C4-2B (cell line): Measurements from ENCODE around the gene TMOD1.

Experiments
- CTCF ChIP-seq: fragments of 450-650 bp; conservative IDR thresholded peaks from 2 replicates; pipeline ENCODE4 v1.5.1; 2017; ENCODE audit warnings: mild to moderate bottlenecking
- ZFX ChIP-seq: fragments of 450-650 bp; IDR thresholded peaks from 2 replicates; pipeline ENCODE4 v1.6.1; 2017

DNA sequence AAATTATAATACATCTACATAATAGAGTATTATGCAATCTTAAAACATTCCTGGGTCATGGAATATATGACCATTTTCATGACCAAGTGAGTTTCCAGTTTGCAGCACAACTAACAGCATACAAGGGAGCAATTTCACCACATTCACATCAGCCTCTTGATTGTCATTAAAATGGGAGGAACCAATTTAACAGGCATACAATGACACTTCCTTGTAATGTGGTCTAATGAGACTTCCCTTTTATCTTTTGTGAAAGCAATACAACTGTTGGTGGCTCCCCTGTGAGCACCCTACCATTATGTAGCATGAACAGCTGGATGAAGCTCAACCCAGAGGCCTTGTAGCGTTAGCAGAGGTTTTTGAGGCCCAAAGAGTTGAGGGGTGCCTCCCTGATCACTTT lies 13.6 kb upstream of the TMOD1 start:
- TF ChIP-seq CTCF, result no peak
- no peak for TF ChIP-seq ZFX
